Measurements from ENCODE around the gene NAGS. TPM values are rescaled to one million over a fixed set of nuclear protein-coding genes. Genes with fewer than 3 reads are reported as not detected.

NAGS gene
- total RNA-seq, 1 experiment from 2014 or later = 10.0 TPM

DNA sequence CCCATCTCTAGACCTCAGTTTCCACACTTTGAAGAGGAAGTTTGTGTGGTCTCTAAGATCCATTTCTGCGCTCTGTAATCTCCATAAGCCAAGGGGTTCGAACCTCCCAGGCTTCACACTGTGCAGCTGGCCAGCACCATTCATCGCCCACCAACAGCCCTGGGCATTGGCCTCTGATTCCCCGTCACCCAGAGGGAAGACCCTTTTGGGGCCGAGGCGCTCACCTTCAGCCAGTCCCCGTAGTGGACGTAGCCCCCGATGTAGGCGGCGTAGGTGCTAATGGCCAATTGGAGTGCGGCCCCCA, 9.7 kb downstream of the NAGS start:
- no TSS peak for BruUV-seq (replicated peaks)
- ChIA-PET POLR2A (no interaction called here), RAD21 (ENCODE audit: low non-redundant PET in 1 of 2, low total read pairs in 2 of 2, uncharacterized antibody in 2 of 2, unreplicated experiment in 2 of 2) (no interaction called here), CTCF (no interaction called here)
- H3K36me3 ChIP-seq (ENCODE audit: control insufficient read depth in 1 of 2, insufficient read depth in 2 of 2, low read length in 2 of 2) = peaks cover 0 to 2% of the 10 kb centered on the region in 2 experiments; a peak in 2 of 4 replicates
- no peak overlapping the region for H2AFZ ChIP-seq (ENCODE audit: low read depth, low read length, poor library complexity, severe bottlenecking)
- ATAC-seq (peak; percentile 66), DNase-seq (ENCODE audit: low read depth, low spot score) (no peak)
- H3K4me1 ChIP-seq (ENCODE audit: control insufficient read depth in 1 of 2, insufficient read depth in 2 of 2, low read length in 2 of 2) = peaks cover 17 to 35% of the 10 kb centered on the region in 2 experiments
- no peaks in the 10 kb centered on the region for H3K9me3 ChIP-seq (ENCODE audit: control insufficient read depth in 1 of 2, insufficient read depth in 1 of 2, low read depth in 1 of 2, low read length in 2 of 2)
- H3K4me3 ChIP-seq (replicated peaks in 1 of 2; ENCODE audit: low read depth in 1 of 2, low read length in 2 of 2) = peak overlapping the region; percentile 100
- TF ChIP-seq ZNF274 (IDR thresholded peaks at IDR 0.05; ENCODE audit: low read depth, low read length) (no peak), SP1 (IDR thresholded peaks at IDR 0.05; ENCODE audit: low read depth) (no peak), CBX3 (IDR thresholded peaks at IDR 0.05; ENCODE audit: low read depth) (no peak), ELF1 (IDR thresholded peaks at IDR 0.05; ENCODE audit: borderline replicate concordance, low read depth) (no peak), EZH2phosphoT487 (IDR thresholded peaks at IDR 0.05; ENCODE audit: borderline replicate concordance) (no peak), YY1 (IDR thresholded peaks at IDR 0.05; ENCODE audit: extremely low read depth, insufficient replicate concordance, low read depth, low read length) (no peak), JUND (IDR thresholded peaks at IDR 0.05) (no peak), EZH2 (IDR thresholded peaks at IDR 0.05) (no peak), EGR1 (IDR thresholded peaks at IDR 0.05; ENCODE audit: low read depth) (no peak), SIN3A (IDR thresholded peaks at IDR 0.05; ENCODE audit: low read depth) (no peak), CEBPB (IDR thresholded peaks at IDR 0.05; ENCODE audit: low read depth) (no peak), FOSL1 (IDR thresholded peaks at IDR 0.05; ENCODE audit: low read depth) (no peak), ZFX (IDR thresholded peaks at IDR 0.05) (no peak), POLR2A (IDR thresholded peaks at IDR 0.05; ENCODE audit: borderline replicate concordance, extremely low read depth, insufficient read depth, insufficient read length) (no peak), TCF7L2 (IDR thresholded peaks at IDR 0.05; ENCODE audit: borderline replicate concordance, extremely low read depth, insufficient read depth, insufficient read length) (no peak)
- TF ChIP-seq, protein P1, sequence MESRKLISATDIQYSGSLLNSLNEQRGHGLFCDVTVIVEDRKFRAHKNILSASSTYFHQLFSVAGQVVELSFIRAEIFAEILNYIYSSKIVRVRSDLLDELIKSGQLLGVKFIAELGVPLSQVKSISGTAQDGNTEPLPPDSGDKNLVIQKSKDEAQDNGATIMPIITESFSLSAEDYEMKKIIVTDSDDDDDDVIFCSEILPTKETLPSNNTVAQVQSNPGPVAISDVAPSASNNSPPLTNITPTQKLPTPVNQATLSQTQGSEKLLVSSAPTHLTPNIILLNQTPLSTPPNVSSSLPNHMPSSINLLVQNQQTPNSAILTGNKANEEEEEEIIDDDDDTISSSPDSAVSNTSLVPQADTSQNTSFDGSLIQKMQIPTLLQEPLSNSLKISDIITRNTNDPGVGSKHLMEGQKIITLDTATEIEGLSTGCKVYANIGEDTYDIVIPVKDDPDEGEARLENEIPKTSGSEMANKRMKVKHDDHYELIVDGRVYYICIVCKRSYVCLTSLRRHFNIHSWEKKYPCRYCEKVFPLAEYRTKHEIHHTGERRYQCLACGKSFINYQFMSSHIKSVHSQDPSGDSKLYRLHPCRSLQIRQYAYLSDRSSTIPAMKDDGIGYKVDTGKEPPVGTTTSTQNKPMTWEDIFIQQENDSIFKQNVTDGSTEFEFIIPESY (IDR thresholded peaks at IDR 0.05; ENCODE audit: extremely low read depth, insufficient replicate concordance, low read length) = no peak
- TF ChIP-seq, protein P2, sequence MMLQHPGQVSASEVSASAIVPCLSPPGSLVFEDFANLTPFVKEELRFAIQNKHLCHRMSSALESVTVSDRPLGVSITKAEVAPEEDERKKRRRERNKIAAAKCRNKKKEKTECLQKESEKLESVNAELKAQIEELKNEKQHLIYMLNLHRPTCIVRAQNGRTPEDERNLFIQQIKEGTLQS (IDR thresholded peaks at IDR 0.05) = no peak
- no peaks in the 10 kb centered on the region for H3K27me3 ChIP-seq (ENCODE audit: insufficient read depth, low read length)
- no peaks in the 10 kb centered on the region for H4K20me1 ChIP-seq (ENCODE audit: insufficient read depth)
- H3K9ac ChIP-seq (ENCODE audit: low read length) = peak overlapping the region; percentile 98
- H3K4me2 ChIP-seq (ENCODE audit: low read length) = peak overlapping the region; percentile 99
- intact Hi-C loops (cut with micrococcal nuclease) = no loop called here
- H3K9me2 ChIP-seq (ENCODE audit: insufficient read depth) = no peaks in the 10 kb centered on the region
- H3K79me2 ChIP-seq (ENCODE audit: insufficient read depth, low read length) = peaks cover 26% of the 10 kb centered on the region
- H3K27ac ChIP-seq (ENCODE audit: low read depth, low read length) = peak overlapping the region; percentile 96

Data from HCT116 (cell line).